Mesenteric fat pad (tissue), 1 donor: ENCODE results near the gene SERINC3. TPM values are rescaled to one million over a fixed set of nuclear protein-coding genes. Genes with fewer than 3 reads are reported as not detected.

Source experiments
- DNase-seq: peaks from one replicate; pipeline ENCODE4 v3.0.0-alpha.2; 2020; ENCODE audit warnings: low spot score
- total RNA-seq: library from RNA; stranded (reverse); fragmentation: NEBNext Ultra II Directional; extraction: Animal tissue kit (Norgen Biotek cat#: 25700); gene quantifications from one replicate; pipeline ENCODE4 v1.2.1, GENCODE V29; 2021
- donor health status: DM: yes; HTN: yes; CAD: no.

Gene SERINC3
- total RNA-seq, 1 donor from 2014 or later: 123 TPM

DNA sequence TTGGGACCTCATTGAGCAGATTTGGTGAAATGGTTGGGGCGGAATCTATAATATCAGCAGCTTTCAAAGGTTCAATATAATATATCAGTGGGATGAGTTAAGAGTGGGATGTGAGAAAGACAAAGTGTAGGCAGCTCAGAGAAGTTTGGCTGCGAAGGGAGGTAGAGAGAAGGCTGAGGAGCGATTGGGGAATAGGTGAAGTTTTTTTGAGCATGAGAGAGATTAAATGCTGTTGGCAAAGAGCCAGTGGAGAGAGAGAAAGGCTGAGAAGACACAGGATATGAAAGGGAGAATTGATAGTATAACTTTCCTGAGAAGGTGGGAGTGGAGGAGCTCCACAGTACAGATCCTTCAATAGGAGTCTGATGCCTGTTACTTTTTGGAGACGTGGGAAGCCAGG is 12.1 kb upstream of the SERINC3 start:
- DNase-seq: no peak

- DNase-seq: no peak
These were observed 11.1 kb upstream of the SERINC3 start for GRCh38 chr20:44532981-44533331.

DNA sequence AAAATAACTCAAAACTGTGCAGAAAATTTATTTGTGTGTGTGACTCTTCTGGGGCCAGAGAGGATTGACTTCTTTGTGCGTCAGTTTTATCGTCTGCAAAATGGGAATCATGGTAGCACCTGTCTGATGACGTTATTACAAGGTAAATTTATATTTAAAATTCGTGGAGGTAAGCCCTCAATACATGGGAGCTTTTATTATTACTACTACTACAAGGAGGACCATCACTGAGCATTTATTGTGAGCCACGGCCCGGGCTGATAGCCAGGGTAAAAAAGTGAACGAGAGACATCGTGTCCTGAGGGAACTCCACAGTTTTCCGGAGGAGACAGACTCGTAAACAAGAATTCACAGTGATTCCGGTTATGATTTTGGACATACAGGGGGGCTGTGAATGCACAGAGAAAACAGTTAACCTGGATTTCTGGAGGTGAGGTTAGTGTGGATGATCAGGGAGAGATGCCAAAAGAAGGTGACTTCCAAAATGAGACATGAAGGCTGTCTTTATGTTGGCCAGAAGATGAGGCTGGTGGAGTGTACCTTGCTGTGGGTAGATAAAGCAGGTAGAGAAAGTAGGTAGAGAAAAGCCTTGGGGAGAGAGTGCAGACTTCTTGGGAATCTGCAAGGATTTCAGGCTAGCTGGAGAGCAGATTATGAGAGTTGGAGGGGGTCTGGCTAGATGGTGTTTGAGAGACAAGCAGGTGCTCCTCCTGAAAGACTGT is 10.6 kb upstream of the SERINC3 start:
- DNase-seq: no peak

GRCh38 chr20:44528309-44528708 is 6.4 kb upstream of the SERINC3 start:
- DNase-seq: no peak

GRCh38 chr20:44527716-44528199 is 5.9 kb upstream of the SERINC3 start:
- no peak for DNase-seq

GRCh38 chr20:44526129-44526528 is 4.3 kb upstream of the SERINC3 start:
- DNase-seq: no peak

DNA sequence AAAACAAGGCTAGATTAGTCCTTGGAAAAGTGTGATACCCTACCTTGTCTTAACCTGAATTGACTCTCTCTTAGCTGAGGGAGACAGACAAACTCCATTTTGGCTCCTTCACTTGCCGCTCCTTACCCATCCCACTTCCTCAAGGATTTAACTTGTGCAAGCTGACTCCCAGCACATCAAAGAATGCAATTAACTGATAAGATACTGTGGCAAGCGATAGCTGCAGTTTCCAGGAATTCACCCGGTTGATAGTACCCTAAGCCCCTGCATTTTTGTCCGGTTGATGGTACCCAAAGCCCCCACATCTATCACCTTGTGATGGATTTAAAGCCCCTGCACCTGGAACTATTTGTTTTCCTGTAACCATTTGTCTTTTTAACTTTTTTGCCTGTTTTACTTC is 1.9 kb upstream of the SERINC3 start:
- DNase-seq: no peak

DNA sequence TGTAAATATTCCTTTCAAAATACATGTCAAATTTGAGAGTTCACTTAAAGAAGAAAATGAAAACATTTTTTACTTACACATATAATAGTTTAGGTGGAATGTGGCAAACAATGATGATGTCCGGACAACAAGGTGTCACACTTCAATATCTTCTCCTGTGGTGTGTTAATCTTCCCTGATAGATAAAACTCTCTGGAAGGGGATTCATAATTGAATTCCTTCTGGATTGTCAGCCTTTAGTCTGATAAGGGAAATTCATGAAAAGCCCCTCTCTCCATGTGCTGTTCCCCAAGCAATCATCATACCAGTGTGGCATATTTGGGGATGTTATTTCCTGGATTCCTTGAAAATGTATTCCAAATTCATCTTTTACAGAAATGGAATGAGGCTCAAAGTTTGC is 971 bp upstream of the SERINC3 start:
- no peak for DNase-seq

GRCh38 chr20:44520881-44521280 is 989 bp downstream of the SERINC3 start:
- DNase-seq: no peak

DNA sequence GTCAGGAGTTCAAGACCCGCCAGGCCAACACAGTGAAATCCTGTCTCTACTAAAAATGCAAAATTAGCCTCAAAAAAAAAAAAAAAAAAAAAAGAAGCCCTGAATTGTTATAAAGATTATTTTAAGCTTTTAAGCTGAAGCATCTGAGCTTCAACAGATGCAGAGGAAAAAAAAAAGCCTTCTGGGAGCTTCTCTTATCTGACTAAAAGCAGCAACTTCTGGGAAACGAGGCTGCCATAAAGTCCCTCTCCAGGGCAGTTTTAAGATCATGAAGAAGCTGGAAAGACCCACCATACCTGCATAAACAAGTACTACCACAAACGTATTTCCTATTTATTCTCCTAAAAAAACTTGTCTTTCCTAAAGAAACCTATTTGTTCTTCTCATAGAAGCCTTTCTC is 3.6 kb downstream of the SERINC3 start:
- DNase-seq: no peak

GRCh38 chr20:44517454-44517853 is 4.4 kb downstream of the SERINC3 start:
- DNase-seq: no peak

DNA sequence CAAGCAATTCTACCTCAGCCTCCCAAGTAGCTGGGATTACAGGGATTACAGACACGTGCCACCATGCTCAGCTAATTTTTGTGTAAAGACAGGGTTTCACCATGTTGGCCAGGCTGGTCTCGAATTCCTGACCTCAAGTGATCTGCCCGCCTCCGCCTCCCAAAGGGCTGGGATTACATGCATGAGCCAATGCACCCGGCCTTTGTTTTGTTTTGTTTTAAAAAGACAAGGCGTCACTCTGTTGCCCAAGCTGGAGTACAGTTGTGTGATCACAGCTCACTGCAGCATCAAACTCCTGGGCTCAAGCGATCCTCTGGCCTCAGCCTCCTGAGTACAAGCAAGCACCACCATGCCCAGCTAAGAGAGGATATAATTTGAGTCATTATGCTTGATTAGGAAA is 5.4 kb downstream of the SERINC3 start:
- no peak for DNase-seq

DNA sequence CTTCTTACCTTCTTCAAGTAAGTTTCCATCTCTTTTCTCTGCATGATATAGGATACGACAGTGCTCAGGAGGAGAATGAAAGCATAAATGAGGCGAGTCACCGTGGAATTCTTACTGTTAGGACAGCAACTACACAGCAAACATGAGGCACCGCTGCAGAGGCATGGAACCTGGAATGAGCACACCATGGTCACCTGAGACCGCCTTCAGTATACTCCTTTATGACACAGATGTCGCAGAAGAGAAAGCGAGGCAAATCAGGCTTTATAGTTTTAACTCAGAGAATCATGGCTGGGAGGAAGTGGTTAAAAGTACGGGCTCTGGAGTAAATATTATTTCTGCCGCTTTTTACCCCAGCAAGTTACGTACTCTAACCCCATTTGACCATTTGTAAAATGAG is 8.0 kb downstream of the SERINC3 start:
- DNase-seq: no peak

GRCh38 chr20:44509762-44510161 is 12.1 kb downstream of the SERINC3 start:
- no peak for DNase-seq

- no peak for DNase-seq
These were observed 17.2 kb downstream of the SERINC3 start for GRCh38 chr20:44504402-44505307.

DNA sequence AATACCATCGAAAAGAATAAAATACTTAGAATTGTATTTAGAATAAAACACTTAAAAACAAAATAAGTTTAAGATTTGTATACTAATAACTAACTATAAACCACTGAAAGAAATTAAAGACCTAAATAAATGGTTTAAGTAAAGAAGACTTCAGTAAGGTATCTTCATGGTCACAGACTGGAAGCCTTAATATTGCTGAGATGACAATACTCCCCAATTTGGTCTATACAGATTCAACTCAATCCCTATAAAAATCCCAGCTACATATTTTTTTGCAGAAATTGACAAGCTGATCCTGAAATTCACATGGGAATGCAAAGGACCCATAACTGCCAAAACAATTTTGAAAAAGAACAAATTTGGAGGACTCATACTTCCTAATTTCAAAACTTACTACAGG is 18.9 kb downstream of the SERINC3 start:
- no peak for DNase-seq

GRCh38 chr20:44501448-44501847 is 20.4 kb downstream of the SERINC3 start:
- no peak for DNase-seq

DNA sequence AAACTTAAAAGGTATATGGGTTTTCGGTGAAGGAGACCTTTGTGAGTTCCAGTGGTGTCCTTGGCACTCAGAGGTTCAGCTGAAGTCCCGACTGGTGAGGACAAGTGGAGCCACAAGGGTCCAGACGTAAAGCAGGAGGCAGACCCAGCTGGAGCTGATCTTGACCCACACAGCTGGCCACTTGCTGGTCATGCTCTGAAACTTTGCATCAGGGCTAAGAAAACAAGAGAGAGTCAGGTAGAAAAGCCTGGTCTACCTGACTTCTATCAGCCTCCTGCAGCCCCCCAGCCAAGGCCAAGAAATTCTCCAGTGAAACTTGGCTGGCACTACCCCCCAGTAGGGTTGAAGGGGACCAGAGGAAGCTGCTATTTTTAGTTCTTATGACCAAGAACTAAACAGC is 21.6 kb downstream of the SERINC3 start:
- DNase-seq: no peak

- no peak for DNase-seq
These were observed 24.1 kb downstream of the SERINC3 start for GRCh38 chr20:44497761-44498160.

- no peak for DNase-seq
These were observed 24.9 kb downstream of the SERINC3 start for GRCh38 chr20:44496976-44497375.

DNA sequence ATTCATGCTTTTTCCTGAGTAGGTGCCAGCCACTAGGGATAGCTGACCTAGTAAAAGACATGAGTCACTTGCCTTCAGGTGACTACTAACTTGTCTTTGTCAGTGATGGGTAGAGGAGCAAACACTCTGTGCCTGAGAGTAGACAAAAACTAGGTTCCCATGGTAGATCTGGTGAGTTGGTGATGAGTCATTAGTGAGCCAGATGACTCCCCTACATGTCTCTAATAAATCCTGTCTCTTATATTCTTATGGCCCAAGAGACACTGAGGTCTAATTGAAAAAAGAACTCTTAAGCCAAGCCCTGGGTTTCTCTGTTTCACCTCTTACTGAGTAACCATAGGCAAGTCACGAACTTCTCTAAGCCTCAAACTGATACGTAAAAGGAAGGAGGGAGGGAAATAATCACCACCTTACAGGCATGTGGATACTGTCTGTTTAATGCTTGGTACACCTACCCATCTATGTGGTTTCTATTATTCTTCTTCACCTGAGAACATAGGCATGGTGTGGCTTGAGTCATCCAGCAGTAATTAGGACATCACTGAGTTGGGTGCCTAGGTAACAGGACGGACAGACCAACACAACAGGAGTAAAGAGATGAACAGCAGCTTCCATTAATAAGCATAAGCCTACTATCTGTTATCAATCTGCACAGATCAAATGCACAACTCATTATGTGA is 25.9 kb downstream of the SERINC3 start:
- no peak for DNase-seq

- DNase-seq: no peak
These were observed 26.6 kb downstream of the SERINC3 start for GRCh38 chr20:44495257-44495656.
